Testis (tissue), 2 donors: ENCODE measurements around the gene CCL13.

Experiments
- CTCF ChIP-seq, 3 experiments: fragments of 450-650 bp in 2 of 3; fragments of 200-600 bp in 1 of 3; sonication (generic) in 1 of 3; IDR thresholded peaks; one replicate each; pipeline ENCODE4 v1.5.1; 2016 to 2019; ENCODE audit warnings: antibody characterized with exemption in 3 of 3, mild to moderate bottlenecking in 2 of 3, moderate library complexity in 1 of 3
- POLR2A ChIP-seq: fragments of 450-650 bp; IDR thresholded peaks from one replicate; pipeline ENCODE4 v1.6.1; 2017; ENCODE audit warnings: antibody characterized with exemption, mild to moderate bottlenecking, moderate library complexity

GRCh38 chr17:34312080-34312479 lies 44.2 kb upstream of the CCL13 start:
- TF ChIP-seq CTCF (IDR thresholded peaks at IDR 0.05): no peak
- TF ChIP-seq POLR2A: no peak
